Endothelial cell of umbilical vein (primary cell): ENCODE measurements around the gene LRRIQ4. TPM values are rescaled to one million over a fixed set of nuclear protein-coding genes. Genes with fewer than 3 reads are reported as not detected.

Experiments used
- BruUV-seq: library from RNA; stranded (reverse); fragments of 400-500 nt; replicated peaks from 2 replicates; lab custom pipeline; 2021; lab: Mats Ljungman, UMichigan
- CTCF ChIA-PET: fragments of 300-600, 350-600 bp; sonication (Branson Sonifier 250); formaldehyde crosslinking; loops from one replicate; lab custom pipeline; 2021; ENCODE audit warnings: antibody characterized with exemption, inconsistent platforms; lab: Charles Lee
- POLR2A ChIA-PET: fragments of 300-600, 350-600 bp; sonication (Branson Sonifier 250); formaldehyde crosslinking; loops from one replicate; lab custom pipeline; 2021; ENCODE audit warnings: antibody characterized with exemption, inconsistent platforms; lab: Charles Lee
- DNase-seq: peaks from one replicate; pipeline ENCODE4 v3.0.0-alpha.2; 2011; ENCODE audit warnings: low read depth, low spot score
- FAIRE-seq: peaks from 2 replicates; lab custom pipeline; 2011; peaks lifted over from hg19 to GRCh38; lab: Jason Lieb, UNC
- H2AFZ ChIP-seq: 2 replicates; pipeline ENCODE4 v1.6.0; 2012; ENCODE audit warnings: low read depth, low read length, control low read depth, inconsistent platforms
- H3K27ac ChIP-seq: 2 replicates; pipeline ENCODE4 v1.5.1; 2011; ENCODE audit warnings: low read depth, mild to moderate bottlenecking, control low read depth, low read length, moderate library complexity; ENCODE audit not compliant: insufficient read depth
- H3K27me3 ChIP-seq, 2 experiments: 2 replicates each; pipeline versions ENCODE4 v1.6.0 to v1.6.1; 2011; ENCODE audit warnings: low read length in 2 of 2, mixed read lengths in 1 of 2; ENCODE audit not compliant: control insufficient read depth in 2 of 2, insufficient read depth in 2 of 2
- H3K36me3 ChIP-seq, 2 experiments: 2 replicates in 1 of 2; 3 replicates in 1 of 2; pipeline ENCODE4 v1.5.1; 2011; ENCODE audit warnings: low read length in 2 of 2, mild to moderate bottlenecking in 1 of 2, moderate library complexity in 1 of 2; ENCODE audit not compliant: control insufficient read depth in 2 of 2, insufficient read depth in 2 of 2; ENCODE audit errors: extremely low read depth in 1 of 2
- H3K4me1 ChIP-seq: 3 replicates; pipeline ENCODE4 v1.5.1; 2011; ENCODE audit warnings: mild to moderate bottlenecking, low read length; ENCODE audit not compliant: control insufficient read depth, insufficient read depth; ENCODE audit errors: extremely low read depth
- H3K4me2 ChIP-seq: 2 replicates; pipeline ENCODE4 v1.6.1; 2011; ENCODE audit warnings: low read length, control low read depth, mixed read lengths; ENCODE audit not compliant: insufficient read depth
- H3K4me3 ChIP-seq, 3 experiments: fragments of 200-600 bp in 1 of 3; sonication (generic), shearing (Covaris generic) in 1 of 3; replicated peaks in 1 of 3; 2 replicates each; pipeline ENCODE4 v1.5.1; 2011 to 2016; ENCODE audit warnings: control low read depth in 3 of 3, low read length in 3 of 3, mild to moderate bottlenecking in 2 of 3, inconsistent platforms in 1 of 3, low read depth in 1 of 3, moderate library complexity in 1 of 3; ENCODE audit not compliant: insufficient read depth in 1 of 3
- H3K79me2 ChIP-seq: 2 replicates; pipeline ENCODE4 v1.6.0; 2012; ENCODE audit warnings: low read length, inconsistent platforms; ENCODE audit not compliant: control insufficient read depth, insufficient read depth
- H3K9ac ChIP-seq: replicated peaks from 2 replicates; pipeline ENCODE3; 2011; ENCODE audit warnings: low read length, control low read depth; ENCODE audit not compliant: insufficient read depth; ENCODE audit errors: extremely low read depth
- H3K9me1 ChIP-seq: replicated peaks from 3 replicates; pipeline ENCODE4 v1.6.0; 2011; ENCODE audit warnings: mild to moderate bottlenecking, low read length; ENCODE audit not compliant: control insufficient read depth, insufficient read depth; ENCODE audit errors: extremely low read depth
- H3K9me3 ChIP-seq: replicated peaks from 2 replicates; pipeline ENCODE4 v1.5.1; 2012; ENCODE audit warnings: low read length, inconsistent platforms; ENCODE audit not compliant: control insufficient read depth, insufficient read depth
- H4K20me1 ChIP-seq: replicated peaks from 2 replicates; pipeline ENCODE3; 2011; ENCODE audit warnings: mild to moderate bottlenecking, low read length; ENCODE audit not compliant: control insufficient read depth, insufficient read depth; ENCODE audit errors: extremely low read depth
- CTCF ChIP-seq, 2 donors: IDR thresholded peaks; 1 replicate in 1 of 2; 2 replicates in 1 of 2; pipeline ENCODE4 v1.5.1; 2011; ENCODE audit warnings: low read length in 2 of 2, mild to moderate bottlenecking in 2 of 2, moderate library complexity in 2 of 2, control low read depth in 1 of 2, inconsistent platforms in 1 of 2, low read depth in 1 of 2; ENCODE audit not compliant: insufficient read depth in 1 of 2; ENCODE audit errors: extremely low read depth in 1 of 2
- EZH2 ChIP-seq: IDR thresholded peaks from 2 replicates; pipeline ENCODE4 v1.6.1; 2012; ENCODE audit warnings: borderline replicate concordance, low read depth, mild to moderate bottlenecking, moderate library complexity, low read length, inconsistent platforms; ENCODE audit not compliant: severe bottlenecking
- FOS ChIP-seq: IDR thresholded peaks from 2 replicates; pipeline ENCODE4 v1.6.1; 2011; ENCODE audit warnings: mild to moderate bottlenecking, low read length, moderate library complexity, borderline replicate concordance; ENCODE audit not compliant: insufficient read depth
- GATA2 ChIP-seq: IDR thresholded peaks from 2 replicates; pipeline ENCODE4 v1.7.0; 2011; ENCODE audit warnings: low read depth, mild to moderate bottlenecking, moderate library complexity, mixed read lengths, low read length; ENCODE audit not compliant: insufficient read length, insufficient read depth
- JUN ChIP-seq: IDR thresholded peaks from 2 replicates; pipeline ENCODE4 v1.6.1; 2011; ENCODE audit warnings: borderline replicate concordance, low read depth; ENCODE audit not compliant: insufficient read length, insufficient read depth
- MYC ChIP-seq: IDR thresholded peaks from one replicate; pipeline ENCODE4 v1.6.1; 2011; ENCODE audit warnings: mild to moderate bottlenecking, low read depth, low read length
- POLR2A ChIP-seq: IDR thresholded peaks from 2 replicates; pipeline ENCODE4 v1.6.1; 2012; ENCODE audit warnings: low read depth, mild to moderate bottlenecking, control low read depth, low read length
- POLR2AphosphoS5 ChIP-seq: IDR thresholded peaks from 2 replicates; pipeline ENCODE4 v1.6.1; 2012; ENCODE audit warnings: low read depth, mild to moderate bottlenecking, control low read depth, low read length, moderate library complexity; ENCODE audit not compliant: insufficient read depth
- dilution Hi-C: fragments of 300-500 bp; cut with MboI; formaldehyde crosslinking; loops from one replicate; pipeline ENCODE4 v1.15.0; 2019; ENCODE audit warnings: low sequenced_read_pairs; ENCODE audit not compliant: extremely low pct_ligation_motif_present
- intact Hi-C: fragments of 100-400 bp; cut with micrococcal nuclease; formaldehyde crosslinking; loops from one replicate; pipeline ENCODE4 v1.10.0; 2022
- polyA plus RNA-seq, 4 experiments: library from polyadenylated mRNA; depleted of rRNA in 3 of 4; stranded (reverse) in 3 of 4; unstranded in 1 of 4; fragments of >200 nt; gene quantifications; 2 replicates each; pipeline versions ENCODE4 v1.2.1 to v1.2.3, GENCODE V29; 2011 to 2012; ENCODE audit warnings: missing spikeins in 1 of 4
- total RNA-seq: library from RNA; stranded (reverse); gene quantifications from 2 replicates; pipeline ENCODE4 v1.2.3, GENCODE V29; 2021
- TF ChIP-seq, protein P1 (sequence below): IDR thresholded peaks from 2 replicates; pipeline ENCODE4 v1.6.1; 2011; ENCODE audit not compliant: insufficient read depth, insufficient read length

The LRRIQ4 gene
- total and polyA plus RNA-seq, 2 donors (not counting 3 experiments of a cell fraction or from before 2014, with no cell fraction given): 0.04 TPM; not detected in 1

GRCh38 chr3:169855514-169855913 is 42.8 kb downstream of the LRRIQ4 start:
- POLR2A ChIA-PET: no interaction called here
- Histone ChIP-seq H3K9me1 (no peaks in the 10 kb centered on the region), H4K20me1 (no peaks in the 10 kb centered on the region), H3K36me3 (no peaks in the 10 kb centered on the region), H3K9me3 (no peaks in the 10 kb centered on the region), H3K4me2 (no peak overlapping the region), H3K79me2 (no peaks in the 10 kb centered on the region), H3K27ac (no peak overlapping the region), H3K9ac (no peak overlapping the region), H2AFZ (no peak overlapping the region), H3K27me3 (peaks cover 22 to 30% of the 10 kb centered on the region in 2 experiments), H3K4me3 (no peak overlapping the region), H3K4me1 (no peaks in the 10 kb centered on the region)
- intact Hi-C loops (no loop called here), dilution Hi-C loops (no loop called here)
- DNase-seq: no peak
- no peak for FAIRE-seq
- CTCF ChIA-PET: no interaction called here
- TF ChIP-seq JUN (no peak), POLR2AphosphoS5 (no peak), GATA2 (no peak), POLR2A (no peak), EZH2 (no peak), FOS (no peak), CTCF (IDR thresholded peaks at IDR 0.05; ENCODE audit: extremely low read depth in 1 of 2, insufficient read depth in 1 of 2, low read depth in 1 of 2, low read length in 2 of 2) (no peak), MYC (no peak)
- TF ChIP-seq, protein P1, sequence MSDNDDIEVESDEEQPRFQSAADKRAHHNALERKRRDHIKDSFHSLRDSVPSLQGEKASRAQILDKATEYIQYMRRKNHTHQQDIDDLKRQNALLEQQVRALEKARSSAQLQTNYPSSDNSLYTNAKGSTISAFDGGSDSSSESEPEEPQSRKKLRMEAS: no peak
- BruUV-seq: no TSS peak
